Hepatocyte (in vitro differentiated cells): ENCODE measurements around the gene SSX7.

Source experiments
- EZH2 ChIP-seq: fragments of 200-600 bp; sonication (generic); IDR thresholded peaks from 2 replicates; pipeline ENCODE4 v1.6.1; 2016; ENCODE audit warnings: antibody characterized with exemption, mild to moderate bottlenecking, borderline replicate concordance
- TF ChIP-seq, protein P1 (sequence below): fragments of 200-600 bp; sonication (generic); IDR thresholded peaks from 2 replicates; pipeline ENCODE4 v1.5.1; 2016; ENCODE audit warnings: antibody characterized with exemption, mild to moderate bottlenecking; ENCODE audit not compliant: poor library complexity

DNA sequence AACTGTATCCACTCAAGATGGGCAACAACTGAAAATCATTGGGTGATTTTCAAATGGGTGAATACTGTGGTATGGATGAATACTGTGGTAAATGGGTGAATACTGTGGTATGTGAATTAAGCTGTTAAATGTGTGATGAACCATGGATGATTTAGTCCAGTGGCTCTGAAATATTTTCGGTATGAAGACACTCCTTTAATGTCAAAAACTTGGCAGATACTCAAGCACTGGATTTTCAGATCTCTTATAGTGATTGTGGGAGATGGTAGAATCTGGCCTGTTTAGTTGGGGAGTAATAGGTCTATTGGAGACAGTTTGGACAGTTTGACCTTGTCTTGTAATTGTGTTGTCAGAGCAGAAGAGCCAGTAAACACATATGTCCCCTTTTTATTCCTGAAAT lies 45.7 kb downstream of the SSX7 start:
- TF ChIP-seq, protein P1, sequence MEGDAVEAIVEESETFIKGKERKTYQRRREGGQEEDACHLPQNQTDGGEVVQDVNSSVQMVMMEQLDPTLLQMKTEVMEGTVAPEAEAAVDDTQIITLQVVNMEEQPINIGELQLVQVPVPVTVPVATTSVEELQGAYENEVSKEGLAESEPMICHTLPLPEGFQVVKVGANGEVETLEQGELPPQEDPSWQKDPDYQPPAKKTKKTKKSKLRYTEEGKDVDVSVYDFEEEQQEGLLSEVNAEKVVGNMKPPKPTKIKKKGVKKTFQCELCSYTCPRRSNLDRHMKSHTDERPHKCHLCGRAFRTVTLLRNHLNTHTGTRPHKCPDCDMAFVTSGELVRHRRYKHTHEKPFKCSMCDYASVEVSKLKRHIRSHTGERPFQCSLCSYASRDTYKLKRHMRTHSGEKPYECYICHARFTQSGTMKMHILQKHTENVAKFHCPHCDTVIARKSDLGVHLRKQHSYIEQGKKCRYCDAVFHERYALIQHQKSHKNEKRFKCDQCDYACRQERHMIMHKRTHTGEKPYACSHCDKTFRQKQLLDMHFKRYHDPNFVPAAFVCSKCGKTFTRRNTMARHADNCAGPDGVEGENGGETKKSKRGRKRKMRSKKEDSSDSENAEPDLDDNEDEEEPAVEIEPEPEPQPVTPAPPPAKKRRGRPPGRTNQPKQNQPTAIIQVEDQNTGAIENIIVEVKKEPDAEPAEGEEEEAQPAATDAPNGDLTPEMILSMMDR = no peak
- no peak for TF ChIP-seq EZH2
